ENCODE measurements around the gene MTHFD2. TPM values are rescaled to one million over a fixed set of nuclear protein-coding genes. Genes with fewer than 3 reads are reported as not detected.

Gene MTHFD2
- total and polyA plus RNA-seq, 2 of the 8 experiments (the other 6 are each of a cell fraction or from before 2014, with no cell fraction given): 99.5 to 291 TPM

- TF ChIP-seq CBX8 (IDR thresholded peaks at IDR 0.05; ENCODE audit: borderline replicate concordance, low read depth, low read length): no peak
These were observed 28.3 kb downstream of the MTHFD2 start (continued) for GRCh38 chr2:74226648-74227213.
